ENCODE measurements around the gene TMEM41A. TPM values are rescaled to one million over a fixed set of nuclear protein-coding genes. Genes with fewer than 3 reads are reported as not detected.

Gene TMEM41A
- total and polyA plus RNA-seq, 7 donors: 3.0 to 10.4 (median 9.1) TPM

DNA sequence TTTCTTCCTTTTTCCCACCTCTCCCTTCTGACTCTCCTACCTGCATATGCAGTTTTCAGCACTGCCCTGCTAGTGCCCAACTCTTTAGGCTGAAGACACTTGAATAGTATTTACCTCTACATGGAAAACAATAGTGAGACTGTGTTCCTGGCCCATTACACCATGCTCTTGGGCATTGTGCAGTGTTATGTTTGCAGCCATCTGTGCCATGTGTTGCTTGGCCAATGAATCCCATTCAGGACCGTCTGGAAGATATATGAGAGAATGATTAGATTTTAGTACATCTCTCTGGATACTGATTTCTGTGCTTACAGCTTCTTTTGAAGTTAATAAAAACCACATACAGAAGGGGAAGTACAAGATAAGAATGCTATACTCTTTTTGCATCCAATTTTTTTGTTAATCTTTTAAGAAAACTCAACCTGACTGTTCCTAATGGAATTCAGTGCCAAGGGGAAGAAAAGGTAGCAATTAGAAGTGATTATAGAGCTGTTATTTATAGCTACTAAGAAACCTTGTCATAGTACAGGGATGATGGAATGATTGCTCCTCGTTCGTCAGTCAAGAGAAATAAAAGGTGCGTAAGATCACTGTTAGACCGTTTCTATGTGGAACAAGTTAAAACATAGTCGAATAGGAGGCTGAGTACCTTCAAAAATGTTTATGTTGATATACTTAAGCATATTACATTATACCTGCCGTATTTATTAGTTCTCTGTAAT is 58.9 kb downstream of the TMEM41A start:
- Histone ChIP-seq H3K27me3 (no peaks in the 10 kb centered on the region), H3K27ac (no peak overlapping the region), H3K9me3 (no peaks in the 10 kb centered on the region), H3K4me1 (no peaks in the 10 kb centered on the region), H3K4me3 (no peak overlapping the region), H3K36me3 (peaks cover 0 to 23% (median under 1%) of the 10 kb centered on the region in 4 donors)
- no peak for DNase-seq
- intact Hi-C loops (cut with DNase I): no loop called here
- no peak for TF ChIP-seq EP300 (IDR thresholded peaks at IDR 0.05)
- TF ChIP-seq, protein P1, sequence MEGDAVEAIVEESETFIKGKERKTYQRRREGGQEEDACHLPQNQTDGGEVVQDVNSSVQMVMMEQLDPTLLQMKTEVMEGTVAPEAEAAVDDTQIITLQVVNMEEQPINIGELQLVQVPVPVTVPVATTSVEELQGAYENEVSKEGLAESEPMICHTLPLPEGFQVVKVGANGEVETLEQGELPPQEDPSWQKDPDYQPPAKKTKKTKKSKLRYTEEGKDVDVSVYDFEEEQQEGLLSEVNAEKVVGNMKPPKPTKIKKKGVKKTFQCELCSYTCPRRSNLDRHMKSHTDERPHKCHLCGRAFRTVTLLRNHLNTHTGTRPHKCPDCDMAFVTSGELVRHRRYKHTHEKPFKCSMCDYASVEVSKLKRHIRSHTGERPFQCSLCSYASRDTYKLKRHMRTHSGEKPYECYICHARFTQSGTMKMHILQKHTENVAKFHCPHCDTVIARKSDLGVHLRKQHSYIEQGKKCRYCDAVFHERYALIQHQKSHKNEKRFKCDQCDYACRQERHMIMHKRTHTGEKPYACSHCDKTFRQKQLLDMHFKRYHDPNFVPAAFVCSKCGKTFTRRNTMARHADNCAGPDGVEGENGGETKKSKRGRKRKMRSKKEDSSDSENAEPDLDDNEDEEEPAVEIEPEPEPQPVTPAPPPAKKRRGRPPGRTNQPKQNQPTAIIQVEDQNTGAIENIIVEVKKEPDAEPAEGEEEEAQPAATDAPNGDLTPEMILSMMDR (IDR thresholded peaks at IDR 0.05): no peak
- no peak for TF ChIP-seq POLR2A (IDR thresholded peaks at IDR 0.05)
- no peak for TF ChIP-seq POLR2AphosphoS5 (IDR thresholded peaks at IDR 0.05)
- WGBS, 2 donors: 91 to 94% methylated on average over 7 of the region's 7 CpGs

Other genes starting within 250 kb of the TMEM41A start
- 1 to 10 TPM; 1.9 to 7.6 (median 3.5) TPM for gene EHHADH, start 245.0 kb downstream of the TMEM41A start, total RNA-seq
- 10 to 100 TPM in 2 of 3 donors, 1 to 10 TPM in 1; 7.5 to 20.8 (median 15.0) TPM for gene EHHADH, start 245.0 kb downstream of the TMEM41A start, polyA plus RNA-seq
- 10 to 100 TPM; 24.5 to 26.9 (median 25.9) TPM for gene MAP3K13, start 135.9 kb downstream of the TMEM41A start, total RNA-seq
- 10 to 100 TPM; 21.7 to 64.7 (median 53.5) TPM for gene MAP3K13, start 135.9 kb downstream of the TMEM41A start, polyA plus RNA-seq
- gene LIPH, start 53.6 kb upstream of the TMEM41A start, total RNA-seq: under 1 TPM in 2 of 4 donors, not detected in 2; 0.14 to 0.36 TPM
- gene LIPH, start 53.6 kb upstream of the TMEM41A start, polyA plus RNA-seq: 10 to 100 TPM; 16.2 to 37.1 (median 34.7) TPM
- gene SENP2, start 87.3 kb upstream of the TMEM41A start, total RNA-seq: 10 to 100 TPM; 24.8 to 28.5 (median 26.7) TPM
- 10 to 100 TPM in 2 of 3 donors, 1 to 10 TPM in 1; 9.0 to 14.9 (median 11.1) TPM for gene SENP2, start 87.3 kb upstream of the TMEM41A start, polyA plus RNA-seq

Data from sigmoid colon (tissue), 7 donors.